KBM-7 (cell line): ENCODE data around the gene HRC.
"Not testable (repeated sequence)": the region's sequence is repeated elsewhere in the genome, so short reads cannot be mapped to it uniquely, and the experiment has no call there.

Experiments used
- DNase-seq: peaks from one replicate; pipeline ENCODE4 v3.0.0-alpha.2; 2015
- in situ Hi-C: fragments of 300-500 bp; cut with MboI; formaldehyde crosslinking; loops from 2 replicates; pipeline ENCODE4 v1.14.3; 2020; ENCODE audit warnings: low sequenced_read_pairs, low pct_unique_long_range_greater_than_20kb, mixed read lengths

Gene HRC

DNA sequence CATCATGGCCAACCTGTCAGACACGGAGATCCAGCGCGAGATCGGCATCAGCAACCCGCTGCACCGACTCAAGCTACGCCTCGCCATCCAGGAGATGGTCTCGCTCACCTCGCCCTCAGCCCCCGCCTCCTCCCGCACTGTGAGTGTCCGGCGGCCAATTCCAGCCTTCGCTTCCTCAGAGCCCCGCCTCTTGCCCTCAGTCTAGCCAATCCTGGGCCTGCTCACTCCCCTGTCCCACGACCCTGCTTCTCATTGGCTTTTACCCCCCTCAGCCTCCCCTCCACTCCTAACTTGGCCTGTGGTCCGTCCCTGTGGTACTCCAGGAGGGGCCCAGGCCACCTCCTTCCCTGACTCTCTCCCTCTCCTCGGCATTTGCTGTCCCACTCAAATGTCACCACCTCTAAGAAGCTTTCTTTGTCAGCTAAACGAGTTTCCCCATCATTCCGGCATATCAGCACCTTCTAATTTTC lies 12.3 kb downstream of the HRC start:
- in situ Hi-C loops = no loop called here
- no peak for DNase-seq

DNA sequence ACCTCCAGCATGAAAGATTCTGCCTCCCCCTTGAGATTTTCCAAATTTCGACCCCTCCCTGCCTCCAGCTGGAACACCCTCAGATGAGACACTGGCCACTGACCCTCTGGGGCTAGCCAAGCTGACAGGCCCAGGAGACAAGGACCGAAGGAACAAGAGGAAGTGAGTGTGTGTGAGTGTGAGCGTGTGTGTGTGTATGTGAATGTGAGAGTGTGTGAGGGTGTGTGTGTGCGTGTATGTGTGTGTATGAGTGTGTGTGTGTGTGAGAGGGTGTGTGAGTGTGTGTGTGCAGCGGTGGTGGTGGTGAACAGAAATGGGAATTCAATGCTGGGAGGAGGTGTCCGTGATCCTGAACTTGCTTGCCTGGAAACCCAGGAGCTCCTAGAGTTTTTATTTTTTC lies 13.8 kb downstream of the HRC start:
- no peak for DNase-seq
- in situ Hi-C loops = no loop called here

DNA sequence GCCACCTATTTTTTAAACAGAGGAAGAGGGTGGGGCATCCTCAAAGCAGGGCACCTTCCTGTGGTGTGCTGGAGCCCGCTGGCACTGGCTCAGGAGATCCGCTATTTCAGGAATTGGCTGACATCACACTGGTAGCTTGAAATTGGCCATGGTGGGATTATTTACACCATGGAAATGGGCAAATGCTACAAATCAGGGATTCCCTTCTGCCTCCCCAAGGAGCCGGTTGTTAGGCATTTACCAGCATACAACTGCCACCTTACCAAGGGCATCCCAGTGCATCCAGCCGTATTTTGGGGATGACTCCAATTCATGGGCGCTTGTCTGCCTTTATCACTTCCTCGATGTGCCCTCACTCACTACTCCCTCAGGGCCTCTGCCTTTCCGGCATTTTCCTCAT lies 14.2 kb downstream of the HRC start:
- in situ Hi-C loops = no loop called here
- DNase-seq = no peak

DNA sequence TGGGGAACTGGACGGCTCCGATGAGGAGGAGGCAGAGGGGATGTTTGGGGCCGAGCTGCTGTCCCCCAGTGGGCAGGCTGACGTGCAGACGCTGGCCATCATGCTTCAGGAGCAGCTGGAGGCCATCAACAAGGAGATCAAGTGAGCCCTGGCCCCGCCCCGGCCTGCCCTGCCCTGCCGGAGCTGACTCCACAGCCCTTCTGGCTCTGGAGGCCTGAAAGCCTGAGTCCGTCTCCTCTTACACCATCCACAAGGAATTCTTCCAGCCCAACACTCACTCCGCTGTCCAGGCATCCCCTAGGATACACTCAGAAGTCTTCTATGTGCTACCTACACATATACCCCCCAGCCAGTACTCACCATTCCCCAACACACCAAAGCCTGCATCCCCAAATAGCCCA lies 18.4 kb downstream of the HRC start:
- in situ Hi-C loops = no loop called here
- no peak for DNase-seq

DNA sequence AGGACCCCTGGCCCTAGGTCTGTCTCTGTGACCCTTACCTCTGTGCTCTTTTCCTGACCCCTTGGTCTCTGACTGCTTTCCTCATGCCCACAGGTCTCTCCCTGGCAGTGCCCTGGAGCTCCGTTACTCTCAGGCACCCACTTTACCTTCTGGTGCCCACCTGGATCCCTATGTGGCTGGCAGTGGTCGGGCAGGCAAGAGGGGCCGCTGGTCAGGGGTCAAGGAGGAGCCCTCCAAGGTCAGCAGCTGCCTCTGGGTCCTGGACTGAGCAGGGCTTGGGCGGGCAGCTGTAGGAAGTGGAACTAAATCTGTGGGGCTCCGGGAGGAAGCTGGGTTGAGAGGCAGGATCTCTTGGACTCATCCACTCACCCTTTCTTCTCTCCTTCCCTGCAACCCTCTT lies 19.5 kb downstream of the HRC start:
- DNase-seq = no peak

DNA sequence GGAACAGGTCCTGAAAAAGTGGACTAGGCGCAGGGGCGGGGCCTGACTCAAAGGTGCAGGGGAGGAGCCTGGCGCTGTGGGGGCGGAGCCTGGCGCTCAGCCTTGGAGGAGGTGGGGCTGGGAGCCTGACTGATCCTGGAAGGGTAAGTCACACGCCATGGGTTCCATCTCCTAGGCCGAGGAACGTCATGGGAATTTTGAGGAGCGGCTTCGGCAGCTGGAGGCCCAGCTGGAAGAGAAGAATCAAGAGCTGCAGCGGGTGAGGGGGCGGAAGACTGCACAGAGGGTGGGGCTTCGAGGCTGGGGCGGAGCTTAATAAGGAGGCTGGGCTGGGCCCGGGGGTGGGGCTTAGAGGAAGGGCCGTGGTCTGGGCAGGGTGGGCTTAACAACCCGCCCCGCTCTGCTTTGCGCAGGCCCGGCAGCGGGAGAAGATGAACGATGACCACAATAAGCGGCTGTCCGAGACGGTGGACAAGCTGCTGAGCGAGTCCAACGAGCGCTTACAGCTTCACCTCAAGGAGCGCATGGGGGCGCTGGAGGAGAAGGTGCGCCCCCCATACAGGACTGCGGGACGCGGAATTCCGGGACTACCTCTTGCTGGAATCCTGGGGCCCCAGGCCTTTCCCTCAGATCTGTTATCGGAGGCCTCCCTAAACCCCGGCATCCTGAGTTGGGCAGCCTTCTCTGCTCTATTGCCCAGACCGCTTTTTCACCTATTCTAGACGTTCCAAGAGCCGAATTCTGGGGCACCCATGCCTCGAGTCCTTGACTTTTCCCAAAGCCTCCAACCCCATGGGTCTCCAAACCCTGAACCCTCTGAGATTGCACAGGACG lies 21.4 kb downstream of the HRC start:
- in situ Hi-C loops = no loop called here
- DNase-seq = no peak

More for the DNA sequence above, 19.5 kb downstream of the HRC start:
- in situ Hi-C loops = no loop called here

DNA sequence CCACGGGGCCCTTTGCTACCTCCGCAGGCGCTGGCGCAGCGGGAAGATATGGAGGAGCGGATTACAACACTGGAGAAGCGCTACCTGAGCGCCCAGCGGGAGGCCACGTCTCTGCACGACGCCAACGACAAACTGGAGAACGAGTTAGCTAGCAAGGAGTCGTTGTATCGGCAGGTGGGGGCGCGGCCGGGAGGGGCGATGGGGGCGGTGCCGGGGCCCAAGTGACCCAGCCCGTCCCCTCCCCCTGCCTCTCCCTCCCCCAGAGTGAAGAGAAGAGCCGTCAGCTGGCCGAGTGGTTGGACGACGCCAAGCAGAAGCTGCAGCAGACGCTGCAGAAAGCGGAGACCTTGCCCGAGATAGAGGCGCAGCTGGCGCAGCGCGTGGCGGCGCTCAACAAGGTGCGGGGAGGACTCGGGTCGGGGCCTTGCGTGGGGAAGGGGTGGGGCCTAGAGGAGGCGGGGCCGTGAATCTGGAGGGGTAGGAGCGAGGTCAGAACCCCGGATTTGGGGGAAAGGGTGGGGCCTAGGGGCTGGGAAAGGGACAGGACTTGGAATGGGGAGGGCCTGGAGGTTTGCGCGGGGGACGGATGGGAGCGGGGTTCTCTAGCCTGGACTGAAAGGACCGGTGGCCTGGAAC lies 22.1 kb downstream of the HRC start:
- in situ Hi-C loops = no loop called here
- DNase-seq = no peak

DNA sequence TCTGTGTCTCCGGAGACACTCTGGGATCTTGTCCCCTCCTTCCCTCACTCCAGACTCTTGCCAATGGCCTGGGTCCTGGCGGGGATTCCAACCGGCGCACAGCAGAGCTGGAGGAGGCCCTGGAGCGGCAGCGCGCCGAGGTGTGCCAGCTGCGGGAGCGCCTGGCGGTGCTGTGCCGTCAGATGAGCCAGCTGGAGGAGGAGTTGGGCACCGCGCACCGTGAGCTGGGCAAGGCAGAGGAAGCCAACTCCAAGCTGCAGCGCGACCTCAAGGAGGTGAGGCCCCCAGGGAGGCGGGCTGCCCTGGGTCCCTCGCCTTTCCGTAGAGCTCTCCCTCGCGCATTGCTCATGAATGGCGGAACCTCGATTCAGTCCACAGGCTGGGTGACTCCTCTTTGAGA lies 24.9 kb downstream of the HRC start:
- DNase-seq = no peak
- in situ Hi-C loops = no loop called here

DNA sequence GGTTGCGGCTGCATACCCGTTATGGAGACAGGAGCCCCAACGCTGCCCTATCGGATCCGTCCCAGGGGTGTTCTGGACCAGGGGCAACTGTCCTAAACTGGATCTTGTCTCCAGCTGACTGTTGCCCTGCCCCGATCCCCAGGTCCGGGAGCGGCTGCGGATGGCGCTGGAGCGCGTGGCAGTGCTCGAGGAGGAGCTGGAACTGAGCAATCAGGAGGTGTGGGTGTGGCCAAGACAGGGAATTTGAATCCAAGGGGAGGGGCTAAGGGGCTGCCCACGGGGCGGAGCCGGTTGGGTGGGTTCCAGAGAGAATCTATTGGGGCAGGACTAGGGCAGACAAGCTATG lies 26.0 kb downstream of the HRC start:
- in situ Hi-C loops = no loop called here
- no peak for DNase-seq

DNA sequence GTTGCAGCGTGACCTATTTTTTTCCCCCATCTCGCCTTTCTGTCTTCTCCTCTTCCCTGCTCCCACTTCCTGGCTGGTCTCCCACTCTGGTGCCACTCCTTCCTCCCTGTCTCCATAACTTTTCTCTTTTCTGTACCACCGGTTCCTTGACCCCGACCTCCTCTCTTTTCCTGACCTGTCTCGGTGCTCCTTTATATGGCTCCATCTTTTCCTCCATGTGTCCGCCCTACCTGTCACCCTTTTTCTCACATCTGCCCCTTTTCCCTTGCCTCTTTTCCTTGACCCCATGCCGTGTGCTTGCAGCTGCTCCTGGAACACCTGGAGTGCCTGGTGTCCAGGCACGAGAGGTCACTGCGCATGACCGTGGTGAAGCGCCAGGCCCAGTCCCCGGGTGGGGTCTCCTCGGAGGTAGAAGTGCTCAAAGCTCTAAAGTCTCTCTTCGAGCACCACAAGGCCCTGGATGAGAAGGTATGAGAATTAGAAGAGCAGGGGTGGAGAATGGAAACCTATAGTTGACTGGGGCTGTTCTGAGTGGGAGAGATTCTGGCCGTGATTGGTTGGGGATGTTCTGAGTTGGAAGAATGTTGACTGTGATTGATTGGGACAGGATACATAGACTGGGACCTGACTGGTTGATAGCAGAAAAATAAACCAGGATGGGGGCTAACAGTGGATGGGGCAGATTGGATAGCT lies 26.5 kb downstream of the HRC start:
- in situ Hi-C loops = no loop called here
- no peak for DNase-seq

DNA sequence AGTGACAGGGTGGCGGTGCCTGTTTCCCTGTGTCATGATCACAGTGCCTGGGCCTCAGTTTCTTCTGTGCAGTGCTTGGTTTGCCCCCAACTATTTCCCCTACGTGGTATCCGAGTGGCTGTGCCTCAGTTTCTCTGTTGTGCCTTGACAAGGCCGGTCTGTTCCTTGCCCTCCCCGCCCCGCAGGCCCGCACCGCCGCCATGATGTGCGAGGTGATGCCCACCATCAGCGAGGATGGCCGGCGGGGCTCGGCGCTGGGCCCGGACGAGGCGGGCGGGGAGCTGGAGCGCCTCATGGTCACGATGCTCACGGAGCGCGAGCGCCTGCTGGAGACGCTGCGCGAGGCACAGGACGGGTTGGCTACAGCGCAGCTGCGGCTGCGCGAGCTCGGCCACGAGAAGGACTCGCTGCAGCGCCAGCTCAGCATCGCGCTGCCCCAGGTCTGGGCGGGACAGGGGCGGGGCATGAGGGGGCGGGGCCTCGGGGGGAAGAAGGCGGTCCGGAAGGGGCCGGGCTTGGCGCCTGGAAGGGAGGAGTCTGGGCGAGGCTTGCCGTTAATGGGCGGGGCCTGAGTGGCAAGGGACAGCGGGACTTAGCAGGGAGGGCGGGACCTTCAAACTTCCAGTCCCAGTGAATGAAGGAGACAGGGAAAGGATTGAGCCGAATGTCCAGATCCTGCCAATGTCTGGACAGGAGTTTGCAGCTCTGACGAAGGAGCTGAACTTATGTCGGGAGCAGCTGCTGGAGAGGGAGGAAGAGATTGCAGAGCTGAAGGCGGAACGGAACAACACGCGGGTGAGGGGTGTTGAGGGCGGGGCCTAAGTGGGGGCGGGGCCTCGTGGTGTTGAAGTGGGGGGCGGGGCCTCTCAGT lies 27.3 kb downstream of the HRC start:
- peak; percentile 93 for DNase-seq
- in situ Hi-C loops = no loop called here

DNA sequence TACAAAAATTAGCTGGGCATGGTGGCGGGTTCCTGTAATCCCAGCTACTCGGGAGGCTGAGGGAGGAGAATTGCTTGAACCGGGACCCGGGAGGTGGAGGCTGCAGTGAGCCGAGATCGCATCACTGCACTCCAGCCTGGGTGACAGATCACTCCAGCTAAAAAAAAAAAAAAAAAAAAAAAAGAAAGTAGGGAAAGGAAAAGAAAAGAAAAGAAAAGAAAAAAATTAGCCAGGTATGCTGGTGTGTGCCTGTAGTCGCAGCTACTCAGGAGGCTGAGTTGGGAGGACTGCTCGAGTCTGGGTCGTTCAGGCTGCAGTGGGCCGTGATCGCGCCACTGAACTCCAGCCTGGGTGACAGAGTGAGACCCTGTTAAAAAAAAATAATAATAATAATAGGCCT lies 28.0 kb downstream of the HRC start:
- in situ Hi-C loops, DNase-seq: not testable (repeated sequence)

DNA sequence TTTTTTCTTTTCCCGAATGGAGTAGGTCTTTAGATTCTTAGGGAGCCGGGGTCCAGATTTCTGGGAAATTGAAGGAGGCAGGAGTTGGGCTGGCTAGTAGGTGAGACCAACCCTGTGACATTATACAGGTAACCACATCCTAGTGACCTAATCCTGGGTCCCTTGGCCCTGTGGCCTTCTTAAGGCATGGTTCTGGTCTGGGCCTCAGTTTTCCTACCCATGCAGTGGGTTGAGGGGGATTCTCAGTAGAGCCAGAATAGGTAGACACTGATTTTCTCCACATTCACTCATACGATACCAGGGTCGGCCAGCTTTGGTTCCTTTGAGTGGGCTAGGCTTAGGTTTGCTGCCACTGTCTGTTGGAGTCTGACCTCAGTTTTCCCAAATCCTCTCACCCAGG lies 28.6 kb downstream of the HRC start:
- in situ Hi-C loops = no loop called here
- DNase-seq = no peak

DNA sequence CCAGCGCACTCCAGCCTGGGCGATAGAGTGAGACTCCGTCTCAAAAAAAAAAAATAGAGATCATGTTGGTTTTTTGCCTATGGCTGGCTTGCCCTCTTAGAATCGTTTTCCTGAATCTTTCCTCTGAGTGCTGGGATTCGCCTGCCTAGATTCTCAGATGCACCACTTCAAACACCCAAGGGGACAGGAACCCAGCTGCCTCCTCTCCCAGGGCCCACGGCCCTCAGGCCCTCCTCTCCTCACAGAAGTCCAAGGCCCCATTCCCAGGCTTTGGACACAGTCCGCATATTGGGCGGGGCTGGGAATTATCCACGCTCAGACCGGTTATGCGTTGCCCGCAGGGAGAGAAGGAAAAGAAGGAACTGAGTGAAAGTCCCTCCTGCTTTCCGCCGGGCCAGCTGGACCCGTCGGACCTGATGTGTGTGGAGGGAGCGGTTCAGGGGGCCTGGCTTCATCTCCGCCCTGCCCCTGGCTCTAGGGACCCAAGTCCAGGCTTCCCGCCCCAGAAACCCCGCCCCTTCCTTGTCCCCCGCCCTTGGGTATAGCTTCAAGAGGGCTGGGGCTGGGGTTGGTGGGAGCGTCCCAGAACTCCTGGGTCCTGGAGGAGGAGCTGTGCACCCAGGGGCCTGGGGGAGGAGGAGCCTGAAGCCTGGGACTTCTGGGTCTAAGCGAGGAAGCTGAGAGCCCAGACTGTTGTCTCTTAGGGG lies 30.0 kb downstream of the HRC start:
- no peak for DNase-seq
- in situ Hi-C loops = no loop called here

DNA sequence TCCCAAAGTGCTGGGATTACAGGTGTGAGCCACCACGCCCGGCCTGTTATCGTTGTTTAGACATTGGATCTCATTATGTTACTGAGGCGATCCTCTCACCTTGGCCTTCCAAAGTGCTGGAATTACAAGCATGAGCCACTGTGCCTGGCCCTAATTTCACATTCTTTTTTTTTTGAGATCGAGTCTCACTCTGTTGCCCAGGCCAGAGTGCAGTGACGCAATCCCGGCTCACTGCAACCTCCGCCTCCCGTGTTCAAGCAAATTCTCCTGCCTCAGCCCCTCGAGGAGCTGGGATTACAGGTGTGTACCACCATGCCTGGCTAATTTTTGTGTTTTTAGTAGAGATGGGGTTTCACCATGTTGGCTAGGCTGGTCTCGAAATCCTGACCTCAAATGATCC lies 31.9 kb downstream of the HRC start:
- in situ Hi-C loops, DNase-seq: not testable (repeated sequence)

DNA sequence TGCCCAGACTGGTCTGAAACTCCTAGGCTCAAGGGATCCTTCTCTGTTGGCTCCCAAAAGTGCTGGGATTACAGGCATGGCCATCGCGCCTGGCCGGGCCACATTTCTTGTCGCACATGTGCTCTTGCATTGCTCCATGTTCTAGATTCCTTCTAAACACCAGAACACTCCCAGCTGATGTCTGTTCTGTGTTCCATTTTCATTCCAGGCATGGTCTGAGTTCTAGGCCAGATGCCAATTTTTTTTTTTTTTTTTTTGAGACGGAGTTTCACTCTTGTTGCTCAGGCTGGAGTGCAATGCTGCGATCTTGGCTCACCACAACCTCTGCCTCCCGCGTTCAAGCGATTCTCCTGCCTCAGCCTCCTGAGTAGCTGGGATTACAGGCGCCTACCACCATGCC lies 33.4 kb downstream of the HRC start:
- in situ Hi-C loops, DNase-seq: not testable (repeated sequence)

DNA sequence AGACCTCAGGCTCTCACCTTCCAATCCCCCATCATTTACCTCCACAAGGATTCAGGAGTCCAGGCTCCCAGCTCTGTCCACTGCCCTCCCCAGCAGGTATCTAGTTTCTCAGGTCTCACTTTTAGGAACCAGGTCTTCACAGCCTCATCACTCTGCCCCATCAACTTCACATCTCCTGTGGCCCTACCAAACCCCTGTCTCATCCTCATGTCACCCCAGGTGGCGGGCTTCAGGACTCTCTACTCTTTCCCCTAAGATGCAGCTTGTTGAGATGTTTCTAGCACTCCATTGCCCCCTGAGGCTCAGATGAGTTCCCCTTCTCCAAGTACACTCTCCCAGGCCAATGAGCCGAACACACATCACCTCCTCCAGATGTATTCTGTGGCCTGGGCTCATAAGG lies 34.3 kb downstream of the HRC start:
- no peak for DNase-seq
- in situ Hi-C loops = no loop called here

DNA sequence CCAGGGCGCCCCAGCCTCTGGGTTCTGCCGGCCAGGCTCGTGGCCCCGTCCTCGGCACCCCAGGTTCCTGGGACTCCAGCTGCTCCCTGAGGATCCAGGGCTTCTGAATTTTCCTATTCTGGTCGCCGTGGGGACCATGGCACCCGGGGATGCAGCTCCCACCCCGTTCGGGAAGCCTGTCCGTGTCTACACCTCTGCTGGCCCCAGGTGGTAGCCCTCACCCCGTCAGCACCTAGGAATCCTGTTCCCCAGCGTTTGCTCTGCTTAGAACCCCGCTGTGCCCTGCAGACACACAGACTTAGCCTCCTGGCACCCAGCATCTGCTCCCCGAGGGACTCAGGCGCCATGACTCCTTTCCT lies 34.9 kb downstream of the HRC start:
- no peak for DNase-seq
- in situ Hi-C loops = no loop called here
